Measurements from ENCODE around the gene DET1. TPM values are rescaled to one million over a fixed set of nuclear protein-coding genes. Genes with fewer than 3 reads are reported as not detected.

Gene DET1
- polyA plus RNA-seq, 1 of the 3 experiments (the other 2 are of a cell fraction) = 4.5 TPM

GRCh38 chr15:88539441-88539840 lies 7.0 kb downstream of the DET1 start:
- ChIA-PET POLR2A (no interaction called here), CTCF (no interaction called here)
- no peak for DNase-seq
- no peaks in the 10 kb centered on the region for H3K9me3 ChIP-seq
- H3K4me3 ChIP-seq (ENCODE audit: low read depth in 2 of 2, low read length in 1 of 2) = no peak overlapping the region
- peaks cover 0 to 1% of the 10 kb centered on the region in 2 experiments; a peak in 1 of 4 replicates for H3K4me1 ChIP-seq (ENCODE audit: control insufficient read depth in 1 of 2, insufficient read depth in 2 of 2, low read depth in 1 of 2, low read length in 1 of 2)
- H3K27me3 ChIP-seq (ENCODE audit: insufficient read depth) = no peaks in the 10 kb centered on the region
- peaks cover 4% of the 10 kb centered on the region for H3F3A ChIP-seq (replicated peaks; ENCODE audit: insufficient read depth)
- no peak overlapping the region for H3K9ac ChIP-seq
- H3K36me3 ChIP-seq (replicated peaks in 1 of 2; ENCODE audit: control insufficient read depth in 1 of 2, insufficient read depth in 2 of 2, low read length in 1 of 2) = no peaks in the 10 kb centered on the region
- H3K79me2 ChIP-seq (ENCODE audit: insufficient read depth) = no peaks in the 10 kb centered on the region; the same call in 1 of the 2 replicates
- WGBS (ENCODE audit: low lambda C conversion rate) = 85% methylated on average over 4 of the region's 4 CpGs
- TF ChIP-seq GABPA (IDR thresholded peaks at IDR 0.05; ENCODE audit: low read depth) = no peak
- TF ChIP-seq NRF1 (IDR thresholded peaks at IDR 0.05; ENCODE audit: low read depth, low read length) = no peak
- TF ChIP-seq RFX5 (IDR thresholded peaks at IDR 0.05; ENCODE audit: low read length) = no peak
- no peak for TF ChIP-seq SIN3A (IDR thresholded peaks at IDR 0.05; ENCODE audit: borderline replicate concordance, low read depth, low read length)
- no peak for TF ChIP-seq TAF1 (IDR thresholded peaks at IDR 0.05; ENCODE audit: borderline replicate concordance, low read depth, low read length)
- TF ChIP-seq USF1 (IDR thresholded peaks at IDR 0.05; ENCODE audit: borderline replicate concordance, low read depth) = no peak
- no peak for TF ChIP-seq POLR2AphosphoS5 (IDR thresholded peaks at IDR 0.05; ENCODE audit: low read depth, low read length)
- TF ChIP-seq FOXM1 (IDR thresholded peaks at IDR 0.05; ENCODE audit: low read depth) = no peak
- no peak for TF ChIP-seq GATA2 (CRISPR knock-in tag; IDR thresholded peaks at IDR 0.05)
- no peak for TF ChIP-seq PBX3 (IDR thresholded peaks at IDR 0.05)
- no peak for TF ChIP-seq CHD2 (IDR thresholded peaks at IDR 0.05; ENCODE audit: low read length, partially characterized antibody)
- TF ChIP-seq FOXJ3 (CRISPR knock-in tag; IDR thresholded peaks at IDR 0.05) = no peak
- no peak for TF ChIP-seq SMC3 (IDR thresholded peaks at IDR 0.05; ENCODE audit: low read depth, low read length)
- TF ChIP-seq NFIC (IDR thresholded peaks at IDR 0.05; ENCODE audit: borderline replicate concordance) = no peak
- no peak for TF ChIP-seq MXI1 (IDR thresholded peaks at IDR 0.05; ENCODE audit: low read depth, low read length)
- TF ChIP-seq REST (IDR thresholded peaks at IDR 0.05; ENCODE audit: low read depth, low read length) = no peak
- TF ChIP-seq ZBTB33 (IDR thresholded peaks at IDR 0.05; ENCODE audit: borderline replicate concordance, low read depth) = no peak
- TF ChIP-seq EZH2phosphoT487 (IDR thresholded peaks at IDR 0.05; ENCODE audit: borderline replicate concordance, low read depth) = no peak
- H3K27ac ChIP-seq (ENCODE audit: low read depth in 2 of 2, low read length in 1 of 2) = no peak overlapping the region
- H2AFZ ChIP-seq (ENCODE audit: low read depth) = no peak overlapping the region
- no peaks in the 10 kb centered on the region for H4K20me1 ChIP-seq (ENCODE audit: insufficient read depth)
- no peak overlapping the region for H3K4me2 ChIP-seq
- no peaks in the 10 kb centered on the region for H3K9me2 ChIP-seq
